Kidney (tissue), 14 donors: ENCODE measurements around the gene BCL7A. TPM values are rescaled to one million over a fixed set of nuclear protein-coding genes. Genes with fewer than 3 reads are reported as not detected.
A peak's percentile ranks its signal among the peaks of the same experiment; 100 is the strongest.

ENCODE experiments used
- DNase-seq, 5 donors: peaks; one replicate each; pipeline ENCODE4 v3.0.0-alpha.2; 2013 to 2020
- FAIRE-seq: peaks from 2 replicates; lab custom pipeline; 2012; peaks lifted over from hg19 to GRCh38; lab: Jason Lieb, UNC
- H3K27ac ChIP-seq, 2 donors: one replicate each; pipeline ENCODE4 v1.7.0; 2013; ENCODE audit warnings: low read depth in 2 of 2, low read length in 2 of 2, inconsistent platforms in 1 of 2
- H3K27me3 ChIP-seq: one replicate; pipeline ENCODE4 v1.7.1; 2013; ENCODE audit warnings: low read length, inconsistent platforms; ENCODE audit not compliant: control insufficient read depth, insufficient read depth
- H3K36me3 ChIP-seq, 3 donors: one replicate each; pipeline versions ENCODE4 v1.7.0 to v1.7.1; 2013; ENCODE audit warnings: low read length in 3 of 3, control low read depth in 1 of 3, inconsistent platforms in 1 of 3; ENCODE audit not compliant: insufficient read depth in 3 of 3, control insufficient read depth in 2 of 3
- H3K4me1 ChIP-seq, 3 donors: one replicate each; pipeline versions ENCODE4 v1.7.0 to v1.7.1; 2013; ENCODE audit warnings: low read length in 3 of 3, inconsistent platforms in 1 of 3, low read depth in 1 of 3; ENCODE audit not compliant: control insufficient read depth in 2 of 3, insufficient read depth in 2 of 3
- H3K4me3 ChIP-seq, 3 donors: one replicate each; pipeline versions ENCODE4 v1.7.0 to v1.8.1; 2013; ENCODE audit warnings: low read length in 3 of 3, control low read depth in 1 of 3, inconsistent platforms in 1 of 3
- H3K9ac ChIP-seq, 3 donors: one replicate each; pipeline versions ENCODE4 v1.7.0 to v1.7.1; 2013; ENCODE audit warnings: low read length in 3 of 3, control low read depth in 1 of 3, inconsistent platforms in 1 of 3
- H3K9me3 ChIP-seq, 3 donors: one replicate each; pipeline versions ENCODE4 v1.7.0 to v1.7.1; 2013; ENCODE audit warnings: low read length in 3 of 3, control low read depth in 1 of 3, inconsistent platforms in 1 of 3; ENCODE audit not compliant: control insufficient read depth in 2 of 3, insufficient read depth in 1 of 3
- CTCF ChIP-seq: IDR thresholded peaks from 3 replicates; pipeline ENCODE4 v1.5.1; 2012; ENCODE audit warnings: mild to moderate bottlenecking, moderate library complexity, borderline replicate concordance; ENCODE audit not compliant: insufficient read depth; ENCODE audit errors: extremely low read depth
- intact Hi-C: fragments of 100-400 bp; cut with DNase I; formaldehyde crosslinking; loops from one replicate; pipeline ENCODE4 v1.11.1; 2022
- polyA plus RNA-seq: library from polyadenylated mRNA; stranded (reverse); fragments of 350-450 nt; fragmentation: Illumina TruSeq; extraction: RNeasy Lipid Tissue Mini Kit (QIAGEN cat#74804); gene quantifications from one replicate; pipeline ENCODE4 v1.2.3, GENCODE V29; 2014; ENCODE audit warnings: low read depth, low replicate concordance; ENCODE audit not compliant: insufficient read depth
- total RNA-seq: library from RNA; stranded (reverse); fragmentation: NEBNext Ultra II Directional; extraction: Animal tissue kit (Norgen Biotek cat#: 25700); gene quantifications from one replicate; pipeline ENCODE4 v1.2.1, GENCODE V29; 2021
- donor health status: control.
- donor health status: control.
- donor health status: control.
- donor health status: control.
- donor health status: control.
- donor health status: DM: yes; HTN: yes; CAD: no.
- donor health status: Normal renal cell carcinoma (clear cell type).

BCL7A gene
- total and polyA plus RNA-seq, 2 donors from 2014 or later, result 6.8 to 22.7 TPM

- H3K9me3 ChIP-seq, result no peaks in the 10 kb centered on the region
- intact Hi-C loops, result no loop called here
- H3K36me3 ChIP-seq, result no peaks in the 10 kb centered on the region
- no peaks in the 10 kb centered on the region for H3K27me3 ChIP-seq
- no peak for TF ChIP-seq CTCF
- H3K4me1 ChIP-seq, result peaks cover 0 to 2% (median 0%) of the 10 kb centered on the region in 3 donors
- H3K9ac ChIP-seq, result no peak overlapping the region
- H3K27ac ChIP-seq, result no peak overlapping the region
- H3K4me3 ChIP-seq, result no peak overlapping the region
- DNase-seq (peak in 1 of 5 donors; percentile 61), FAIRE-seq (no peak)
Observed at GRCh38 chr12:122004633-122005071, 17.0 kb upstream of the BCL7A start.

- intact Hi-C loops, result no loop called here
- no peak overlapping the region for H3K9ac ChIP-seq
- DNase-seq (peak in 1 of 5 donors; percentile 18), FAIRE-seq (no peak)
- H3K36me3 ChIP-seq, result no peaks in the 10 kb centered on the region
- no peak overlapping the region for H3K27ac ChIP-seq
- no peaks in the 10 kb centered on the region for H3K9me3 ChIP-seq
- H3K4me1 ChIP-seq, result peaks cover 0 to 2% (median 0%) of the 10 kb centered on the region in 3 donors
- no peaks in the 10 kb centered on the region for H3K27me3 ChIP-seq
- no peak overlapping the region for H3K4me3 ChIP-seq
- no peak for TF ChIP-seq CTCF
Observed at GRCh38 chr12:122005252-122005776, 16.4 kb upstream of the BCL7A start.

- H3K4me1 ChIP-seq, result peaks cover 0 to 2% (median 0%) of the 10 kb centered on the region in 3 donors
- H3K27me3 ChIP-seq, result no peaks in the 10 kb centered on the region
- no peak for TF ChIP-seq CTCF
- DNase-seq, result peak in 1 of 5 donors; percentile 57
- no peaks in the 10 kb centered on the region for H3K9me3 ChIP-seq
- no peak overlapping the region for H3K27ac ChIP-seq
- intact Hi-C loops, result no loop called here
- no peaks in the 10 kb centered on the region for H3K36me3 ChIP-seq
- no peak for FAIRE-seq
- H3K9ac ChIP-seq, result no peak overlapping the region
- H3K4me3 ChIP-seq, result no peak overlapping the region
Observed at GRCh38 chr12:122006186-122006926, 15.3 kb upstream of the BCL7A start.
